ENCODE measurements around the gene VIL1.

VIL1 gene

DNA sequence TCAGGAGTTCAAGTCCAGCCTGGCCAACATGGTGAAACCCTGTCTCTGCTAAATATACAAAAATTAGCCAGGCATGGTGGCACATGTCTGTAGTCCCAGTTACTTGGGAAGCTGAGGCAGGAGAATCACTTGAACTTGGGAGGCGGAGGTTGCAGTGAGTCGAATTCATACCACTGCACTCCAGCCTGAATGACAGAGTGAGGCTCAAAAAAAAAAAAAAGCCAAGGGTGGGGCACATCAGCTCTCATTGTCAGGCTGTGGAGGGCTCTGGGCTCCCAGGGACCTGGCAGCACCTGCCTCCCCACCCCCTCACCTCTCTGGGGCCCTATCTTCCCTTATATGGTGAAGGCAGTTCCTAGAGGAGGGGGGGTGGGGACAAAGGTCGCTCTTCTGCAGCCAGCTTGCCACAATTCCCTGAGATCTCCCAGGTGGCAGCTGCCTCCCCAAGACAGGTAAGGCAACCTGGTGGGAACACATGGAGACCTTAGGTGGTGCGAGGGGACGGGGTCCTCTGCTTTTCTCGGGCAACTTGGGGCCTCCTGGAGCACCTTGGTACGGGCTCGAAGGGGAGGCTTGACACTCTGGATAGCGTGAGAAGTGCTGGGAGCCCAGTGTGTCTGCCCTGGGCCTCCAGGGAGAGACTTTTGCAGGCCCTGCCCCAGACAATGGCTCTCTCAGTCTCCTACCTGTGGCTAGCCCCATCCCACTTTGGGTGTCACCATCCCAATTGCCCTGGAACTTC lies at the start of gene VIL1:
Gene VIL1 (plus strand): TSS at position 407 of the 742 bp plus-strand sequence. CDS start 4,656 bp downstream, outside the sequence.
- no peak within 1 kb of the TSS for H3K9ac ChIP-seq (ENCODE audit: low read length)
- no peak within 1 kb of the TSS for H3K27ac ChIP-seq (ENCODE audit: low read depth, low read length)
- H3K4me3 ChIP-seq (ENCODE audit: insufficient read depth, low read length, poor library complexity, severe bottlenecking) = no peak within 1 kb of the TSS
- no peak within 1 kb of the TSS for H2AFZ ChIP-seq (ENCODE audit: low read depth, low read length, severe bottlenecking)
- H3K79me2 ChIP-seq (ENCODE audit: insufficient read depth, low read length) = no peaks in the 10 kb centered on the region
- H3K9me2 ChIP-seq (replicated peaks; ENCODE audit: insufficient read depth, low read length) = no peaks in the 10 kb centered on the region
- H3K27me3 ChIP-seq (ENCODE audit: low read length) = no peaks in the 10 kb centered on the region
- H3K4me2 ChIP-seq (ENCODE audit: low read depth, low read length, poor library complexity, severe bottlenecking) = no peak within 1 kb of the TSS
- H3F3A ChIP-seq (ENCODE audit: insufficient read depth) = no peaks in the 10 kb centered on the region
- TF ChIP-seq EZH2phosphoT487 (conservative IDR thresholded peaks at IDR 0.05; ENCODE audit: low read length) = no peak
- no peaks in the 10 kb centered on the region for H4K20me1 ChIP-seq (ENCODE audit: low read depth, low read length)
- no peaks in the 10 kb centered on the region for H3K9me3 ChIP-seq (ENCODE audit: insufficient read depth, low read length)
- no peaks in the 10 kb centered on the region for H3K36me3 ChIP-seq (ENCODE audit: low read length)

DNA sequence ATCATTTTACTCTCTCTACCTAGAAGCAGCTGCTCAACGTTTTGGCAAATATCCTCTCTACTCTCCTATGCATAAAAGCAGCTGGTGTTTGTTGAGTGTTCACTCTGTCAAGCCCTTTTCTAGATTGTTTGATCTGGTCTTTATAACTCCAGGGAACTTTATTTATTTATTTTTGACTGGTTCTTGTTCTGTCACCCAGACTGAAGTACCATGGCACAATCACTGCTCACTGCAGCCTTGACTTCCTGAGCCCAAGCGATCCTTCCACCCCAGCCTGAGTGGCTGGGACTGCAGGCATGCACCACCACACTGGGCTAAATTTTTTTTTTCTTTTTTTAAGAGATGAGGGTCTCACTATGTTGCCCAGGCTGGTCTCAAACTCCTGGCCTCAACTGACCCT lies 49.6 kb upstream of the VIL1 start:
- H3K4me3 ChIP-seq (ENCODE audit: insufficient read depth, low read length, poor library complexity, severe bottlenecking) = no peak overlapping the region
- H4K20me1 ChIP-seq (ENCODE audit: low read depth, low read length) = no peaks in the 10 kb centered on the region
- no peaks in the 10 kb centered on the region for H3K9me3 ChIP-seq (ENCODE audit: insufficient read depth, low read length)
- H3K79me2 ChIP-seq (ENCODE audit: insufficient read depth, low read length) = no peaks in the 10 kb centered on the region
- no peaks in the 10 kb centered on the region for H3K36me3 ChIP-seq (ENCODE audit: low read length)
- no peaks in the 10 kb centered on the region for H3K27me3 ChIP-seq (ENCODE audit: low read length)
- H3K9ac ChIP-seq (ENCODE audit: low read length) = no peak overlapping the region
- H2AFZ ChIP-seq (ENCODE audit: low read depth, low read length, severe bottlenecking) = no peak overlapping the region
- TF ChIP-seq CTCF (IDR thresholded peaks at IDR 0.05; ENCODE audit: insufficient read depth, low read length, poor library complexity, severe bottlenecking) (no peak), EZH2phosphoT487 (conservative IDR thresholded peaks at IDR 0.05; ENCODE audit: low read length) (no peak)
- no peaks in the 10 kb centered on the region for H3F3A ChIP-seq (ENCODE audit: insufficient read depth)
- no peaks in the 10 kb centered on the region for H3K9me2 ChIP-seq (replicated peaks; ENCODE audit: insufficient read depth, low read length)
- H3K4me2 ChIP-seq (ENCODE audit: low read depth, low read length, poor library complexity, severe bottlenecking) = no peak overlapping the region
- H3K27ac ChIP-seq (ENCODE audit: low read depth, low read length) = no peak overlapping the region

DNA sequence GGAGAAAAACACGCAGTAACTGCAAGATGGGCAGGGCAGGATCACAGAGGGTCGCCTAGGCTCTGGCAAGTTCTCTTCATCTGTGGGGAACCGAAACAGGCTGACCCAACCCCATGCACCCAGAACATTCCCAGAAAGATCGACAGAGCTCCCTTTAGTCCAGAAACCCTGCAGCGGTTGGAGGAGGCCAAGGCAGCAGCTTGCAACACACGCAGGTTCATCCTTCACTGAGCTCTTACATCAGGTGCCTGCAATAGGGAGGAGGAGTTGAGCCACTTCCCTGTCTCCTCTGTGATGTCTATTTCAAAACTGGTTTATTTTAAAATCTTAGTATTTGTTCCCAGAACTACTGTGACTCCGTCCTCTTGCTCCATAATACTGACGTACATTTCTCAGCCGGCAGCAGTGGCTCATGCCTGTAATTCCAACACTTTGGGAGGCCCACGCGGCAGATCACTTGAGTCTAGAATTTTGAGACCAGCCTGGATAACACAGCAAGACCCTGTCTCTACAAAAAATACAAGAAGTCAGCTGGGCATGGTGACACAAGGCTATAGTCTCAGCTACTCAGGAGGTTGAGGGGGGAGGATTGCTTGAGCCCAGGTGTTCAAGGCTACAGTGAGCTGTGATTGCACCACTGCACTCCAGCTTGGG lies 48.4 kb upstream of the VIL1 start:
- no peak for TF ChIP-seq EZH2phosphoT487 (conservative IDR thresholded peaks at IDR 0.05; ENCODE audit: low read length)
- no peak for TF ChIP-seq CTCF (IDR thresholded peaks at IDR 0.05; ENCODE audit: insufficient read depth, low read length, poor library complexity, severe bottlenecking)
- Histone ChIP-seq H4K20me1 (ENCODE audit: low read depth, low read length) (no peaks in the 10 kb centered on the region), H3K79me2 (ENCODE audit: insufficient read depth, low read length) (no peaks in the 10 kb centered on the region), H3K9me3 (ENCODE audit: insufficient read depth, low read length) (no peaks in the 10 kb centered on the region), H3K27ac (ENCODE audit: low read depth, low read length) (no peak overlapping the region), H3K4me2 (ENCODE audit: low read depth, low read length, poor library complexity, severe bottlenecking) (no peak overlapping the region), H3F3A (ENCODE audit: insufficient read depth) (no peaks in the 10 kb centered on the region), H3K9me2 (replicated peaks; ENCODE audit: insufficient read depth, low read length) (no peaks in the 10 kb centered on the region), H2AFZ (ENCODE audit: low read depth, low read length, severe bottlenecking) (no peak overlapping the region), H3K9ac (ENCODE audit: low read length) (no peak overlapping the region), H3K27me3 (ENCODE audit: low read length) (no peaks in the 10 kb centered on the region), H3K4me3 (ENCODE audit: insufficient read depth, low read length, poor library complexity, severe bottlenecking) (no peak overlapping the region), H3K36me3 (ENCODE audit: low read length) (no peaks in the 10 kb centered on the region)

GRCh38 chr2:218371983-218372350 lies 47.0 kb upstream of the VIL1 start:
- Histone ChIP-seq H2AFZ (ENCODE audit: low read depth, low read length, severe bottlenecking) (no peak overlapping the region), H3K4me3 (ENCODE audit: insufficient read depth, low read length, poor library complexity, severe bottlenecking) (no peak overlapping the region), H3K27me3 (ENCODE audit: low read length) (no peaks in the 10 kb centered on the region), H4K20me1 (ENCODE audit: low read depth, low read length) (no peaks in the 10 kb centered on the region), H3K4me2 (ENCODE audit: low read depth, low read length, poor library complexity, severe bottlenecking) (no peak overlapping the region), H3K27ac (ENCODE audit: low read depth, low read length) (no peak overlapping the region), H3K36me3 (ENCODE audit: low read length) (no peaks in the 10 kb centered on the region), H3K9me2 (replicated peaks; ENCODE audit: insufficient read depth, low read length) (no peaks in the 10 kb centered on the region), H3F3A (ENCODE audit: insufficient read depth) (no peaks in the 10 kb centered on the region), H3K9ac (ENCODE audit: low read length) (no peak overlapping the region), H3K79me2 (ENCODE audit: insufficient read depth, low read length) (no peaks in the 10 kb centered on the region), H3K9me3 (ENCODE audit: insufficient read depth, low read length) (no peaks in the 10 kb centered on the region)
- TF ChIP-seq CTCF (IDR thresholded peaks at IDR 0.05; ENCODE audit: insufficient read depth, low read length, poor library complexity, severe bottlenecking) (no peak), EZH2phosphoT487 (conservative IDR thresholded peaks at IDR 0.05; ENCODE audit: low read length) (no peak)

Data from SU-DHL-6 (cell line).